Epidermal melanocyte (primary cell): Measurements from ENCODE around the gene CYP21A2.
"Not testable (repeated sequence)": the region's sequence is repeated elsewhere in the genome, so short reads cannot be mapped to it uniquely, and the experiment has no call there.

Source experiments
- DNase-seq: peaks from one replicate; pipeline ENCODE4 v3.0.0; 2011; ENCODE audit warnings: low spot score; ENCODE audit not compliant: insufficient read length

CYP21A2 gene

DNA sequence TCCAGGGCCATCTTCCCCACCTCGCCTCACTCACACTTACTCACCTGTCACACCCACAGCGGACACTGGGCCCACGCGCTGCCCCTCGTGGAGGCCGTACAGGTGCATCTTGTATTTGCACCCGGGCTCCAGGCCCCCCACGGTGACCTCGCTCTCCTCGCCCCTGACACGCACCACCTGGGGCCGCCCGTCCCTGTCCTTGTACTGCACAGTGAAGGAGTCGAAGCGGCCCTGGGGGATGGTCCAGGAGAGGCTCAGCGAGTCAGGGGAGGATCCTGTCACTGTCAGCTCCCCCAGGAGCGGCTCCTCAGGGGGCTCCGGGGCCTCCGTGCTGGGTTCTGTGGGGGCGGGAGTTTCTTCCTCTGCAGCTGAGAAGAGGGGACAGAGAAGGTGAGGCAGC is 14.4 kb downstream of the CYP21A2 start:
- DNase-seq, result not testable (repeated sequence)

- not testable (repeated sequence) for DNase-seq
Observed at GRCh38 chr6:32053314-32053713, 15.1 kb downstream of the CYP21A2 start.

DNA sequence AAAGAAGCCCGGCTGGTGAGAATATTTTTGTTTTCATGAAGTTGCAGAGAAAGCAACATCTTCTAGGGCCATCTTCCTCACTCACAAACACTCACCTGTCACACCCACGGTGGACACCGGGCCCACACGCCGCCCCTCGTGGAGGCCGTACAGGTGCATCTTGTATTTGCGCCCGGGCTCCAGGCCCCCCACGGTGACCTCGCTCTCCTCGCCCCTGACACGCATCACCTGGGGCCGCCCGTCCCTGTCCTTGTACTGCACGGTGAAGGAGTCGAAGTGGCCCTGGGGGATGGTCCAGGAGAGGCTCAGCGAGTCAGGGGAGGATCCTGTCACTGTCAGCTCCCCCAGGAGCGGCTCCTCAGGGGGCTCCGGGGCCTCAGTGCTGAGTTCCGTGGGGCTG is 17.5 kb downstream of the CYP21A2 start:
- not testable (repeated sequence) for DNase-seq

GRCh38 chr6:32056254-32056653 is 18.0 kb downstream of the CYP21A2 start:
- no peak for DNase-seq

DNA sequence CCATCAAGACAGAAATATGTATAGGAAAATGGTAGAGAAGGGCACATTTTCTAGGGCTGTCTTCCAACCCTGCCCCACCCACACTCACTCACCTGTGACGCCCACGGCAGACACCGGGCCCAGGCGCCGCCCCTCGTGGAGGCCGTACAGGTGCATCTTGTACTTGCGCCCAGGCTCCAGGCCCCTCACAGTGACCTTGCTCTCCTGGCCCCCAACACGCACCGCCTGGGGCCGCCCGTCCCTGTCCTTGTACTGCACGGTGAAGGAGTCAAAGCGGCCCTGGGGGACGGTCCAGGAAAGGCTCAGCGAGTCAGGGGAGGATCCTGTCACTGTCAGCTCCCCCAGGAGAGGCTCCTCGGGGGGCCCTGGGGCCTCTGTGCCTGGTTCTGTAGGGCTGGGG is 19.8 kb downstream of the CYP21A2 start:
- DNase-seq, result no peak

DNA sequence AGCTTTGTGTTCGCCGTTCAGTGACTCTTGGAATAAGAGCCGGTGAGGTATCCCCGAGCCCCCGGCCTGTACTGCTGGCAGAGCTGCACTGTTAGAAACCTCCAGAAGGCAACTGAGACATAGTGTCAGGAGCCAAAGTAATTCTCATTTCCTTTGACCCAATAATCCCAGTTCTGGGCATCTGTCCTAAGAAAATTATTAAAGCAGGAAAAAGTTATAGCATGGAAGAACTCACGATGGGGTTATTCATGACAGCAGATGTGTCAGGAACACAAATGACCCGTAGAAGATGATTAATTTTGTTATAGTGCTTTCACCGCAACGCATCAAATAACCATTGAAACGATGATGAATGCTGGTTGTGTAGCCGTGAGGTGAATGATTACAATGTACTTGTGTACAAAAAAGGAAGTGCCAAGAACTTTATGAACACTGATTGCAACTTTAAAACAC is 20.3 kb downstream of the CYP21A2 start:
- no peak for DNase-seq

DNA sequence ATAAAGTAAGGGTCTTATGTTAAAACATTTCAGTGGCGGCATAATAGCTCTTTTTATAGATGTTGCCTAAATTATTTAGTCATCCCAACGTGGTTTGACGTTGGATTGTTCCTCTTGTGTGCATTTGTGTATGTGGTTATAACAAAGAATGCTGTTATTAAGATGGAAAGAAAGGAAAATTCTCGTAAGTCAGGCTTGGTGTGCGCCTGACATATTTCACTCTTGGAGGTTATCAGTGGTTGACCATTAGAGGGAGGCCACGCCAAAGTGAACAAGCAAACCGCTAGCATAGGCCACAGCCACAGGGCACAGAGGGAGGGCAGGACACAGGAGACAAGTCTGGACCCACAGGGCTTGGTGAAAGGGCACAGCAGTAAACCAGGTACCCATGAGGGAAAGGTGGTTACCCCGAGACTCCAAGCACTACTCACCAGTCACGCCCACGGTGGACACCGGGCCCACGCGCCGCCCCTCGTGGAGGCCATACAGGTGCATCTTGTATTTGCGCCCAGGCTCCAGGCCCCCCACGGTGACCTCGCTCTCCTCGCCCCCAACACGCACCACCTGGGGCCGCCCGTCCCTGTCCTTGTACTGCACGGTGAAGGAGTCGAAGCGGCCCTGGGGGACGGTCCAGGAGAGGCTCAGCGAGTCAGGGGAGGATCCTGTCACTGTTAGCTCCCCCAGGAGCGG is 22.9 kb downstream of the CYP21A2 start:
- no peak for DNase-seq

DNA sequence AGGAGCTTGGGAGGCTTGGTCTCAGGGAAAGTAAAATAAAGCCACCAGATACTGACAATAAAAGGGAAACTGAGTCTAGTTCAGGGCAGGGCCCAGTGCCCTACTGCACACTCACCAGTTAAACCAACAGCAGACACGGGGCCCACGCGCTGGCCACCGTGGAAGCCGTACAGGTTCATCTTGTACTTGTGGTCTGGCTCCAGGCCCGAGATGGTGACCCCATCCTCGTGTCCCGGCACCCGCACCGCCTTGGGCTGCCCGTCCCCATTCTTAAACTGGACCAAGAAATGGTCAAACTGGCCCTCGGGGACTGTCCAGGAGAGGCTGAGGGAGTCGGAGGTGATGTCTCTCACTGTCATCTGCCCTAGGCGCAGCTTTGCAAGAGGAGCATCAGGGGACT is 26.5 kb downstream of the CYP21A2 start:
- no peak for DNase-seq

DNA sequence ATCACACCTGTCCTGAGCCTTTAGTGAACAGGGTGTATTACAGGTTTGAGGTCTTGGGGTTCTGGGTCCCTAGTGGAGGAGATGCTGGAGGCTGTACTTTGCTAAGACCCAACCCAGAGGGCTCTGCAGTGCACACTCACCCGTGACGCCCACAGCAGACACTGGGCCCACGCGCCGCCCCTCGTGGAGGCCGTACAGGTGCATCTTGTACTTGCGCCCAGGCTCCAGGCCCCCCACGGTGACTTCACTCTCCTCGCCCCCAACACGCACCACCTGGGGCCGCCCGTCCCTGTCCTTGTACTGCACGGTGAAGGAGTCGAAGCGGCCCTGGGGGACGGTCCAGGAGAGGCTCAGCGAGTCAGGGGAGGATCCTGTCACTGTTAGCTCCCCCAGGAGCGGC is 29.3 kb downstream of the CYP21A2 start:
- not testable (repeated sequence) for DNase-seq

DNA sequence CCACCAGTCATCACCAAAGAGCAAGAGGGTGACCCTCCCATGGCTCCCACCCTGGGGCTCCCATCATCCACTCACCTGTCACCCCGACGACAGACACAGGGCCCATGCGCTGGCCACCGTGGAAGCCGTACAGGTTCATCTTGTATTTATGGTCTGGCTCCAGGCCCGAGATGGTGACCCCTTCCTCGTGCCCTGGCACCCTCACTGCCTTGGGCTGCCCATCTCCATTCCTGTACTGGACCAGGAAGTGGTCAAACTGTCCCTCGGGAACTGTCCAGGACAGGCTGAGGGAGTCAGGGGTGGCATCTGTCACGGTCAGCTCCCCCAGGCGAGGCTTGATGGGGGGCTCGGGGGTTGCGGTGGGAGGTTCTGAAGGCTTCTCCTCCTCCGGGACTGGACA is 30.1 kb downstream of the CYP21A2 start:
- DNase-seq, result not testable (repeated sequence)

GRCh38 chr6:32068867-32069266 is 30.7 kb downstream of the CYP21A2 start:
- no peak for DNase-seq

DNA sequence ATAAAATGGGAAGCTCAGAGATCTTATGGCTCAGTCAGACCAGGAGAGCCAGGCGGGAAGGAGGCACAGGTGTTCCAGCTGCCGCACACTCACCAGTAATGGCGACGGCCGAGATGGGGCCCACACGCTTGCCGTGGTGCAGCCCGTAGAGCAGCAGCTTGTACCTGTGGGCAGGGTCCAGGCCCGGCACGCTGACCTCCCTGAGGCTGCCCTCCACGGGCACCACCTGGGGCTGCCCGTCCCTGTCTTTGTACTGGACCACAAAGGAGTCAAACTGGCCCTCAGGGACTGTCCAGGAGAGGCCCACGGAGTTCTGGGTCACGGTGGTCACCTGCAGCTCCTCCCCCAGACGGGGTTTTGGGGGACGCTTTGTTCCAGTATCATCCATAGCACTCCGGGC is 31.2 kb downstream of the CYP21A2 start:
- DNase-seq, result no peak

DNA sequence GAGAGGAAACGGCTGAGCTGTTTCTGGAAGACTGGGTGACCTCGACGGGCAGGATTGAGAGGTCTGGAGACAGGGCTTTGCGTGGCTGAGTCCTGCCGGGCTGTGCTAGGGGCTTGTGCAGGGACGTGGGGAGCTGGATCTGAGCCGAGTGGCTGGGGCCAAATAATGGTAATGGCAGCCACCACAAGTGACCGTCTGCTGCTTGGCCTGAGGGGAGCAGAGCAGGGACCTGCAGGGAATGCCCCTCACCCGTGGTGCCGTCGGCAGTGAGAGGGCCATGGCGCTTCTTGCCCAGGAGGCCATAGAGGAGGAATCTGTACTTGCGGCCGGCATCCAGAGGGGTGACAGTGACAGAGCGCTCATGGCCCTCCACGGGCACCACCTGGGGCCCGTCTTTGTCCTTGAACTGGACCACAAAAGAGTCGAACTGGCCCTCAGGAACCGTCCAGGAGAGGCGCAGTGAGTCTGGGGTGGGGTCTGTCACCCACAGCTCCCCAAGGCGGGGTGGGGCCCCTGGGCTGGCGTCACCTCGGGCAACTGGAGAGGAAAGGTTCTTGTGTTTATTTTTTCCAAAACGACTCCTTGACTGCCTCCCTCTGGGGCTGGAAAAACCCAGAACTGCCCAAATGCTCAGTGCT is 31.8 kb downstream of the CYP21A2 start:
- no peak for DNase-seq

GRCh38 chr6:32070814-32071543 is 32.8 kb downstream of the CYP21A2 start:
- no peak for DNase-seq

DNA sequence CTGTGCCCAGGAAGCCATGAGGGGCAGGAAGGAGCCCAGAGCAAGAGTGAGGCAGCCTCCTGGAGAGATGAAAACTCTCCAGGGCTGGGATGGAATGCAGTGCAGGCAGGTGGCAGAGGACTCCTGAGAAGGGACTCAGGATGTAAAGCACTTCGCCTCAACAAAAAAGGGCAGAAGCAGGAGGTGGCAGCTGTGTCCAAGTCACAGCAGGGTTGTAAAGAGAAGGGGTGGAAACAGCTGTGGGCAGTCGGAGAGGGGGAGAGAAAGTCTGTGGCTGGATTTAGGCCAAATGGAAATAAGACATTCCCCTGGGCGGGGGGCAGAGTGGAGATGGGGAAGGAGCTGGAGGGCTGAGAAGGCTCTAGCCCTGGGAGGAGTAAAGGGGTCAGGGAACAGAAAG is 34.9 kb downstream of the CYP21A2 start:
- DNase-seq, result no peak

DNA sequence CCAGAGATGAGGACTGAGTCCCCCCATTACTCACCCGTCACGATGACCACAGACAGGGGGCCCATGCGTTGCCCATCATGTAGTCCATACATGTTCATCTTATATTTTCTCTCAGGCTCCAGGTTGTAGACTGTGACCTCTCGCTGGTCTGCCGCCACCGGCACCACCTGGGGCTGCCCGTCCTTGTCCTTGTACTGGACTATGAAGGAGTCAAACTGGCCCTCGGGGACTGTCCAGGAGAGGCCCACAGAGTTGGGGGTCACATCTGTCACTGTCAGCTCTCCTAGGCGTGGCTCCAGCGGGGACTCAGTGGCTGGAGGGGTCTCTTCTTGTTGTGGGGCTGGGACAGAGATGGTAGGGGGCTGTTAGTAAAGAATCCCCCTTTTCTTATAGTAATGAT is 35.4 kb downstream of the CYP21A2 start:
- DNase-seq, result no peak

- peak; percentile 30 for DNase-seq
Observed at GRCh38 chr6:32074996-32075532, 36.8 kb downstream of the CYP21A2 start.

DNA sequence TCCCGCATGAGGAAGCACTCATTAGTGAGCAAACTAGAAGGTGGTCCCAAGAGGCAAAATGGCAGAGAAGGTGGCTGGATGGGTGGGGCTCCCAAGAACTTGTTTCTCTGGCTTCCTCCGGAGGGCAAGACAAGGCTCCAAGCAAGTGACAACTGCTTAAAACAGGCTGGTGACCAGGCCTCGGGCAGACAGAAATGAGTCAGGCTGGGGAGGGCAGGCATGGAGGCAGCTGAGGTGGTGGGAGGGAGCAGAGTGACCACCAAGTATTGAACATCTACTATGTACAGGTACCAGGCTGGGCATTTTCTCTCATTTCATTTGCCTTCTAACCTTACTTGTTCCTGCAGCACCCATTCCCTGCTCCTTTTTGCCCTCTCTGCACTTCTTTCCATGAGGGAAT is 37.6 kb downstream of the CYP21A2 start:
- DNase-seq, result no peak

- DNase-seq, result no peak
Observed at GRCh38 chr6:32076321-32076809, 38.1 kb downstream of the CYP21A2 start.

- DNase-seq, result no peak
Observed at GRCh38 chr6:32079566-32080290, 41.5 kb downstream of the CYP21A2 start.
